IPS-15b (cell line): ENCODE data around the gene TUBGCP2.

Experiments
- H3K27me3 ChIP-seq: one replicate; pipeline ENCODE4 v1.6.1; 2013; ENCODE audit warnings: low read length; ENCODE audit not compliant: control insufficient read depth, insufficient read depth
- H3K36me3 ChIP-seq: one replicate; pipeline ENCODE4 v1.6.1; 2013; ENCODE audit warnings: low read length; ENCODE audit not compliant: control insufficient read depth, insufficient read depth
- H3K4me1 ChIP-seq: one replicate; pipeline ENCODE4 v1.6.1; 2013; ENCODE audit warnings: mild to moderate bottlenecking, low read length; ENCODE audit not compliant: control insufficient read depth, insufficient read depth
- H3K4me3 ChIP-seq: one replicate; pipeline ENCODE4 v1.5.1; 2013; ENCODE audit warnings: low read depth, low read length
- H3K9ac ChIP-seq: one replicate; pipeline ENCODE4 v1.6.1; 2013; ENCODE audit warnings: low read depth, mild to moderate bottlenecking, low read length
- H3K9me3 ChIP-seq: one replicate; pipeline ENCODE4 v1.6.1; 2013; ENCODE audit warnings: mild to moderate bottlenecking, low read length; ENCODE audit not compliant: control insufficient read depth, insufficient read depth

Gene TUBGCP2

GRCh38 chr10:133314911-133315310 lies 6.2 kb upstream of the TUBGCP2 start:
- Histone ChIP-seq H3K9me3 (no peaks in the 10 kb centered on the region), H3K36me3 (peaks cover 11% of the 10 kb centered on the region), H3K4me3 (no peak overlapping the region), H3K4me1 (no peaks in the 10 kb centered on the region), H3K27me3 (peaks cover 9% of the 10 kb centered on the region), H3K9ac (no peak overlapping the region)

GRCh38 chr10:133313192-133313591 lies 4.5 kb upstream of the TUBGCP2 start:
- H3K27me3 ChIP-seq: no peaks in the 10 kb centered on the region
- no peak overlapping the region for H3K9ac ChIP-seq
- peaks cover 11% of the 10 kb centered on the region for H3K36me3 ChIP-seq

GRCh38 chr10:133312769-133313145 lies 4.1 kb upstream of the TUBGCP2 start:
- no peak overlapping the region for H3K4me3 ChIP-seq
- H3K36me3 ChIP-seq: peaks cover 11% of the 10 kb centered on the region
- no peak overlapping the region for H3K9ac ChIP-seq
- no peaks in the 10 kb centered on the region for H3K27me3 ChIP-seq
- H3K9me3 ChIP-seq: no peaks in the 10 kb centered on the region
- H3K4me1 ChIP-seq: peaks cover under 1% of the 10 kb centered on the region

More at GRCh38 chr10:133313192-133313591, 4.5 kb upstream of the TUBGCP2 start:
- Histone ChIP-seq H3K4me1 (no peaks in the 10 kb centered on the region), H3K4me3 (no peak overlapping the region), H3K9me3 (no peaks in the 10 kb centered on the region)

GRCh38 chr10:133312016-133312768 lies 3.5 kb upstream of the TUBGCP2 start:
- Histone ChIP-seq H3K9ac (no peak overlapping the region), H3K4me3 (no peak overlapping the region), H3K27me3 (no peaks in the 10 kb centered on the region), H3K4me1 (peaks cover 7% of the 10 kb centered on the region), H3K9me3 (no peaks in the 10 kb centered on the region), H3K36me3 (peaks cover 11% of the 10 kb centered on the region)

GRCh38 chr10:133311570-133311969 lies 2.9 kb upstream of the TUBGCP2 start:
- peaks cover 11% of the 10 kb centered on the region for H3K36me3 ChIP-seq
- no peaks in the 10 kb centered on the region for H3K9me3 ChIP-seq
- H3K9ac ChIP-seq: no peak overlapping the region
- H3K4me1 ChIP-seq: peaks cover 7% of the 10 kb centered on the region
- H3K4me3 ChIP-seq: no peak overlapping the region
- H3K27me3 ChIP-seq: no peaks in the 10 kb centered on the region

- Histone ChIP-seq H3K9ac (no peak overlapping the region), H3K4me3 (no peak overlapping the region), H3K36me3 (peaks cover 11% of the 10 kb centered on the region), H3K4me1 (peaks cover 7% of the 10 kb centered on the region), H3K27me3 (no peaks in the 10 kb centered on the region), H3K9me3 (no peaks in the 10 kb centered on the region)
These were observed 2.1 kb upstream of the TUBGCP2 start for GRCh38 chr10:133310789-133311188.

GRCh38 chr10:133310399-133310755 lies 1.7 kb upstream of the TUBGCP2 start:
- no peak overlapping the region for H3K9ac ChIP-seq
- H3K36me3 ChIP-seq: peaks cover 11% of the 10 kb centered on the region
- H3K27me3 ChIP-seq: no peaks in the 10 kb centered on the region
- no peaks in the 10 kb centered on the region for H3K9me3 ChIP-seq
- H3K4me3 ChIP-seq: no peak overlapping the region
- peaks cover 7% of the 10 kb centered on the region for H3K4me1 ChIP-seq

GRCh38 chr10:133309720-133310398 lies 1.2 kb upstream of the TUBGCP2 start:
- Histone ChIP-seq H3K36me3 (peaks cover 11% of the 10 kb centered on the region), H3K4me3 (peak overlapping the region; percentile 47), H3K9me3 (no peaks in the 10 kb centered on the region), H3K27me3 (no peaks in the 10 kb centered on the region), H3K4me1 (peaks cover 7% of the 10 kb centered on the region), H3K9ac (no peak overlapping the region)

- peaks cover 7% of the 10 kb centered on the region for H3K4me1 ChIP-seq
- no peaks in the 10 kb centered on the region for H3K9me3 ChIP-seq
- H3K36me3 ChIP-seq: peaks cover 11% of the 10 kb centered on the region
- no peaks in the 10 kb centered on the region for H3K27me3 ChIP-seq
- H3K4me3 ChIP-seq: peak overlapping the region; percentile 61
- H3K9ac ChIP-seq: peak overlapping the region; percentile 81
These were observed 538 bp upstream of the TUBGCP2 start for GRCh38 chr10:133309100-133309719.

GRCh38 chr10:133307776-133308420 lies 774 bp downstream of the TUBGCP2 start:
- no peaks in the 10 kb centered on the region for H3K9me3 ChIP-seq
- H3K36me3 ChIP-seq: peaks cover 11% of the 10 kb centered on the region
- H3K4me3 ChIP-seq: peak overlapping the region; percentile 61
- H3K27me3 ChIP-seq: no peaks in the 10 kb centered on the region
- H3K4me1 ChIP-seq: peaks cover 7% of the 10 kb centered on the region
- no peak overlapping the region for H3K9ac ChIP-seq

GRCh38 chr10:133306941-133307379 lies 1.7 kb downstream of the TUBGCP2 start:
- H3K27me3 ChIP-seq: no peaks in the 10 kb centered on the region
- H3K9me3 ChIP-seq: no peaks in the 10 kb centered on the region
- peaks cover 7% of the 10 kb centered on the region for H3K4me1 ChIP-seq
- no peak overlapping the region for H3K4me3 ChIP-seq
- H3K36me3 ChIP-seq: peaks cover 9% of the 10 kb centered on the region
- no peak overlapping the region for H3K9ac ChIP-seq
